Stimulated activated CD8-positive, alpha-beta memory T cell treated with anti-CD3 and anti-CD28 coated beads, Interleukin-7, amount 100 ng/mL, for 4 hours (primary cell): ENCODE data around the gene LFNG.

Source experiments
- DNase-seq, 2 donors: peaks; one replicate each; pipeline ENCODE4 v3.0.0-alpha.2; 2020; ENCODE audit warnings: low read depth in 2 of 2

Gene LFNG

DNA sequence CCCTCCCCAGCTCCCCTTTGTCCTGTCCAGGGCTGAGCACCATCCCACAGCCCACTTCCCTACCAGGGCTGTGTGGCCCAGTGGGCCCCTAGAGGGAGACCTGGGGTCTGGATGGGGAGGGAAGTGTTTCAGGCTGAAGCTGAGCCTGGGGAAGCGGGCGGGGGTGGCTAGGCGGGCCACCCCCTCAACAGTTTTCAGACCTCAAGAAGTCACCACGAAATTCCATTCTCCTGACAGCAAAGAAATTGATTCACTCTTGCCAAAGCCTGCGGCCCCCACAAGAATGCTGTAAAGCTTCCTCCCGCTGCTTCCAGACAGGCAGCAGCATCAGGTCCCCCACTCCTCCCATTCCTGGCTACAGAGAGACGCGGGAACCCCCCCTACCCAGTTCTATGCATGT lies 2.5 kb upstream of the LFNG start:
- no peak for DNase-seq

DNA sequence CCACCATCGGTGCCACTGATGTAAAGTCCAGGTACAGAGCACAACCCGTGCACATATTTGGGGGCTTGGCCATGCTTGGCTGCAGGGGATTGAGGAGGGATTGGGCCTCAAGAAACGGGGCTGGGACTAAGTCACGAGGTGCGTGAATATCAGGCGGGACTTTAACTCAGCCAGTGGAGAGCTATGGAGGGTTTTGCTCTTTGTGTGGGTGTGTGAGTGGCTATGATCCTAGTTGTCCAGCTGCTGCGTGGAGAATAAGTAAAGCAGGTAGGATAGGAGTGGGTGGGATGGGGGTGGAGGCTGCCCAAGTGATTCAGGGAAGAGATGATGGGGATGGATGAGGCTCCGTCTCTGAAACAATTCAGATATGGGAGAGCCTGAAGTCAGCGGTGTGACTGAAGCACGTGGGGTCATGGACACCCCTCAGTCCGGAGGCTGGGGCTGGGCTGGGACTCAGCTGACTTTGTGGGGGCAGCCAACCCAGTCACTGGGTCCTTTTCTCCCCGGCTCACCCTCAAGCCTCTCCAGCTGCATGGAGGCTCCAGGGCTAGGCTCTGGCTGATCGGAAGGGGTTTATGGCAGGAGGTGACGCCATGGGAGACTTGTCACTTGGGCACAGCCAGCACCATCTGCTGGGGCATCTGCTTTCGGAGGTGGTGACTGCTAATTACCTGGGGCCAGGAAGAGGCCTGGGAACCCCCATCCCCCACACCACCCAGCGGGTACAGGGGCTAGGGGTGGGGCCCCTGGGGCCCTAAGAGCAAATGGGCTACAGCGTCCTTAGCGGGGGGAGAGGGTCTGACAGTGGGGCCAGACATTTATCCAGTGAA lies 1.7 kb upstream of the LFNG start:
- DNase-seq = no peak

GRCh38 chr7:2518737-2519118 lies 846 bp upstream of the LFNG start:
- DNase-seq = no peak

DNA sequence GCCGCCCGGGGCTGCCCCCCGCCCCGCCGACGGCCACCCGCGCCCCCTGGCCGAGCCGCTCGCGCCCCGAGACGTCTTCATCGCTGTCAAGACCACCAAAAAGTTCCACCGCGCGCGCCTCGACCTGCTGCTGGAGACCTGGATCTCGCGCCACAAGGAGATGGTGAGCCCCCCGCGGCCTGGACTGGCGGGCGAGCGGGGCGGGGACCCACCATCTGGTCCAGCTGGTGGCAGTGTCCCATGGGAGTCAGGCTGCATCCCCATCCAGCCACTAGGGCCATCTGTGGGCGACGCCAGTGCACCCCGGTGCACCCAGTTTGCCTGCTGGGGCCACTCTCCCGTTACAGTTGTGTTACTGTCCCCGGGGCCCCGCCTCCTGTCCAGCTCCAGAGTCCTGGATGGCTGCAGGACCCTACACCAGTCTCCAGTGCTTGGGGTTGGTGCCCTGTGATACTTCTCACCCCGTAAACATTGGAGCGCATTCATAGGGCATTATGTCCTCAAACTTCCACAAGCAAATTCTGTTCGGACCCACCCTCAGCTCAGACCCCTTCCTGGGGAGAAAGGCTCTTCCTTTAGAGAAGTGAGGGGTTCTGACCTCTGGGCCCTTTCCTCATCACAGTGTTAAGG lies 672 bp downstream of the LFNG start:
- DNase-seq = no peak

- DNase-seq = no peak
Measured at GRCh38 chr7:2520761-2521290, 1.3 kb downstream of the LFNG start.

- DNase-seq = no peak
Measured at GRCh38 chr7:2521341-2521745, 1.8 kb downstream of the LFNG start.

GRCh38 chr7:2521952-2522591 lies 2.5 kb downstream of the LFNG start:
- DNase-seq = peak; percentile 72 to 77

DNA sequence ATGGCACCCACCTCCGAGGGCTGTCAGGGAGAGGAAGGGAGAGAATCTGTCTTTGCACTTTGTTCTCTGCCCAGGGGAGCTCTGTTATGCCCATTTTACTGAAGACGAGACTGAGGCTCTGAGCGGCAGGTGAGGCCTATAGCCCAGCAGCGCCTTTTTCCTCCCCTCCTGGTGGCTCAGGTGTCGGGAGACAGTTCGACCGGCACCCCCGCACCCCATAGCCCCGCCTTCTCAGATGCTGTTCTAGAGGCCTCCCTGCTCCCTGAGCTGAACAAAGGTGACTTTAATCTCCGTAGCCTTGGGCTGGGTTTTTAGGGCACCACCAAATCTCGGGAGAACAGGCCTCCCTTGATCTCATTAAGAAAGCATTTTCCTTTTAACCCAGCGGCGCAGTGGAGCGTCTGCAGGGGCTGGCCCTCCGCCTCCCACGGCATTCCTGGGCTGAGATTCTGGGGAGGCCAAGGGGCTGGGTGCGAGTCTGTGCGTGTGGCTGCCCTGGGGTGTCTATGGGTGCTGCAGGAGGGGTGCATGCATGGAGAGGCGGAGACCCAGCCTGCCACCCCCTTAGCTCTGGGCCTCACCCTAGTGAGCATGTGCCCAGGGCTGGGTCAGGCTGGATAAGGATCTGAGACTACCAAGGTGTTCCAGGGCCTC lies 3.3 kb downstream of the LFNG start:
- DNase-seq = no peak

- DNase-seq = no peak
Measured at GRCh38 chr7:2523461-2523936, 3.9 kb downstream of the LFNG start.

DNA sequence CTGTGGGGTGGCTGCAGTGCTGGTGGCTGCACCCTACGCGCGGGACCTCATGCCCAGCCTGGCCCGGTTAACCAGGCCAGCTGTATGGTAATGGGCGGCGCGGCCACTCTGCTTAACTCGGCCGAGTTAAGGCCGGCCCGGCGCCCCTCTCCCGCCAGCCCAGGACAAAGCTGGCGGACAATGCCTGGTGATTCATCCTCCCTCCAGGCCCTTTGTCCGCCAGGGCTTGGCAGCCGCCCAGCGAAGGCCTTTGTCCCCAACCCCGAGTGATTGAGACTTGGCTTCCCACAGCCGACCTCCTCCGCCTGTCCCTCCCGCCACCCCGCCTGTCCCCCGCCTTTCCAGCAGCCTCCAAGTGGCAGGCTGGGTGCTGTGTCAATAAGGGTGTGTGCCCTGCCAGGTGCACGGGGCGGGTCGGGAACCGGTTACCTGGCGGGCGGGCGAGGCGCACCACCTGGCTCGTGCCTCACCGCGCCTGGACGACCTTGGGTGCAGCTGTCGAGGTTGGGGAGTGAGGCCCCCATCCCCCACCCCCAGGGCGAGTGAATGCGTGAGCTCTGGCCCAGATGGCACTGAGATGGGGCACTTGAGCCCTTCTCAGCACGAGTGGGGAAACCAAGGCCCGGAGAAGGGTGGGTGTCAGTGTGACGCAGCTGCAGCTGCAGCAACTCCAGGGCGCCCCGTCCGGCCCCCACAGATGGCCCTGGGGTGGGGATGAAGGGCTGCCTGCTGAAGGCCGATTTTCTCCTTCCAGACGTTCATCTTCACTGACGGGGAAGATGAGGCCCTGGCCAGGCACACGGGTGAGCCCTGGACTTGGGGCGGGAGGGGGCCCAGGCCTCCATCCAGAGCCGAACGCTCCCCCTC lies 4.6 kb downstream of the LFNG start:
- no peak for DNase-seq

- no peak for DNase-seq
Measured at GRCh38 chr7:2524808-2525657, 5.5 kb downstream of the LFNG start.

- no peak for DNase-seq
Measured at GRCh38 chr7:2525658-2526630, 6.4 kb downstream of the LFNG start.

- no peak for DNase-seq
Measured at GRCh38 chr7:2526659-2527504, 7.3 kb downstream of the LFNG start.

DNA sequence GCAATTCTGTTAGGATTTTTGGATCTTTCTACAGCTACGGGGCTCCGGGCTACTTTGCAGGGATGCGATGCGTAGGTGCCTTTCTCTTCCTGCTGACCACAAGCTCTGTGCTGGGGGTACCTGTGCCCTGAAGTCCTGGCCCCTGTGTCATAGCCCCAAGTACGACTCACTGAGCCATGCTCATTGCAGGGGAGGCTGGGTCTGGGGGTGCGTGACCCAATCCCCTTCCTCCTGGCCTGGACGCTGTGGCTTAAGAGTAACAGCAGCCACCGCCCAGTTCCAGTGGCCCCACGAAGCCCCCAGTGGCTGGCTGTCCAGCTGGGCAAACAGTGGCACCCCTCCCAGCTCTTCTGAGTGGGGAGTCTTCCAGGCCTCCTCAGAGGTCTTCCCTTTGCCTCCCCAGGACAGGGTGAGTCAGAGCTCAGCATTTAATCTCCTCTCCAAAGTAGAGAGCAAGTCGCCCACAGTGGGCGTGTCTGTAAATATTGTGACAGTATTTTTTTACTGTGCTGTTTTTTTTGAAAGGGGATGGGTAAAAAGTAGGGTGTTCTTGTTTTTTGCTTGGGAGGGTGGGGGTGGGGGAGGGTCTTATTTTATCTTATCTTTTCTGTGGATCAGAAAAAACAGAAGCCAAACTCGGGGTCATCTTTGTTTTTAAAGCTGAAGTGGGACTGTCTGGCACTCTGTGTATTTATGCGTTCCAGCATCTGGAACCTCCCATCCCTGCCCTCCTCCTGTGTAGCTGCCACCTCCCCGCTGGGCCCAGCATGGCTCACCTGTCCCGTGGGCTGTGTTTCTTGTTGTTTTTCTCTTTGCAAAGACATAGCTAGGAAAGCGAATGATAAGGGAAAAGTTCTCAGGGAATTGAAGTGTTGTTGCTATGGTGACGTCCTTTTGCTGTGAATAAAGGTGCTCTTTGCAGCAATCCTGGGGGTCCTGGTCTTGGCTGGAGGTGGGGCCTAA lies 8.2 kb downstream of the LFNG start:
- peak; percentile 57 to 60 for DNase-seq

- no peak for DNase-seq
Measured at GRCh38 chr7:2528481-2529095, 9.0 kb downstream of the LFNG start.
